ENCODE measurements around the gene PAX5. TPM values are rescaled to one million over a fixed set of nuclear protein-coding genes. Genes with fewer than 3 reads are reported as not detected.

The PAX5 gene
- polyA plus RNA-seq, 2 of the 4 experiments (the other 2 are of a cell fraction) = not detected

DNA sequence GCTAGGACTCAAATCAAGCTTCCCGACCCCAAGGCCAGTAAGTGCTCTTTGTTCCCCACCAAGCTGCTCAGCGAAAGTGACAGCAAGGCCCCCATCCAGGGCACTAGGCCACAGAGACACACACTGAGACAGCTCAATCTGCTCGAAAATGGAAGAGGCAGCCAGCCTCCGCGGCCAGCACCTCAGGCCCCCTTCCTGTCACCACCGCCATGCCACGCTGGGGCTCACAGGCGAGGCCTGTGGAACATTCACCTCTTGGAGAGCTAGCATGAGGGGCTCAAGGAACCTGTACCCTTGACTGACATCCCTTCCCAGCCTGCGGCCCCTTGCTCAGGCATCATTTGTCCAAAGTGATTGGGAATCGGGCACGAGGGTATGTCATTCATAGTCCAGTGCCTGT lies 71.4 kb downstream of the PAX5 start:
- WGBS (ENCODE audit: missing lambda C conversion rate) = 88% methylated on average over 10 of the region's 11 CpGs
- no peaks in the 10 kb centered on the region for H3K9me3 ChIP-seq
- FAIRE-seq (no peak), ATAC-seq (no peak), DNase-seq (ENCODE audit: low read depth in 1 of 2, low spot score in 1 of 2) (no peak)
- TF ChIP-seq ESRRA (IDR thresholded peaks at IDR 0.05; ENCODE audit: borderline replicate concordance, low read length) (no peak), RAD21 (conservative IDR thresholded peaks at IDR 0.05 in 1 of 2, IDR thresholded peaks at IDR 0.05 in 1 of 2) (no peak), HOXA7 (CRISPR knock-in tag; IDR thresholded peaks at IDR 0.05) (no peak)
- TF ChIP-seq, protein P1, sequence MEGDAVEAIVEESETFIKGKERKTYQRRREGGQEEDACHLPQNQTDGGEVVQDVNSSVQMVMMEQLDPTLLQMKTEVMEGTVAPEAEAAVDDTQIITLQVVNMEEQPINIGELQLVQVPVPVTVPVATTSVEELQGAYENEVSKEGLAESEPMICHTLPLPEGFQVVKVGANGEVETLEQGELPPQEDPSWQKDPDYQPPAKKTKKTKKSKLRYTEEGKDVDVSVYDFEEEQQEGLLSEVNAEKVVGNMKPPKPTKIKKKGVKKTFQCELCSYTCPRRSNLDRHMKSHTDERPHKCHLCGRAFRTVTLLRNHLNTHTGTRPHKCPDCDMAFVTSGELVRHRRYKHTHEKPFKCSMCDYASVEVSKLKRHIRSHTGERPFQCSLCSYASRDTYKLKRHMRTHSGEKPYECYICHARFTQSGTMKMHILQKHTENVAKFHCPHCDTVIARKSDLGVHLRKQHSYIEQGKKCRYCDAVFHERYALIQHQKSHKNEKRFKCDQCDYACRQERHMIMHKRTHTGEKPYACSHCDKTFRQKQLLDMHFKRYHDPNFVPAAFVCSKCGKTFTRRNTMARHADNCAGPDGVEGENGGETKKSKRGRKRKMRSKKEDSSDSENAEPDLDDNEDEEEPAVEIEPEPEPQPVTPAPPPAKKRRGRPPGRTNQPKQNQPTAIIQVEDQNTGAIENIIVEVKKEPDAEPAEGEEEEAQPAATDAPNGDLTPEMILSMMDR (IDR thresholded peaks at IDR 0.05) = no peak
- POLR2A ChIA-PET = interaction anchor here (1.0 kb wide), 1 partner anchor 25 kb away, joined by 3 read pairs; no protein-coding TSS in a partner anchor
- H3K4me1 ChIP-seq = no peaks in the 10 kb centered on the region
- no peak overlapping the region for H3K27ac ChIP-seq
- no peak overlapping the region for H3K4me2 ChIP-seq
- H3K4me3 ChIP-seq = no peak overlapping the region
- CTCF ChIA-PET = interaction anchor here (1.5 to 2.7 kb wide), 5 partner anchors 11 to 449 kb away, joined by 3 to 17 read pairs (median 7); no protein-coding TSS in a partner anchor

DNA sequence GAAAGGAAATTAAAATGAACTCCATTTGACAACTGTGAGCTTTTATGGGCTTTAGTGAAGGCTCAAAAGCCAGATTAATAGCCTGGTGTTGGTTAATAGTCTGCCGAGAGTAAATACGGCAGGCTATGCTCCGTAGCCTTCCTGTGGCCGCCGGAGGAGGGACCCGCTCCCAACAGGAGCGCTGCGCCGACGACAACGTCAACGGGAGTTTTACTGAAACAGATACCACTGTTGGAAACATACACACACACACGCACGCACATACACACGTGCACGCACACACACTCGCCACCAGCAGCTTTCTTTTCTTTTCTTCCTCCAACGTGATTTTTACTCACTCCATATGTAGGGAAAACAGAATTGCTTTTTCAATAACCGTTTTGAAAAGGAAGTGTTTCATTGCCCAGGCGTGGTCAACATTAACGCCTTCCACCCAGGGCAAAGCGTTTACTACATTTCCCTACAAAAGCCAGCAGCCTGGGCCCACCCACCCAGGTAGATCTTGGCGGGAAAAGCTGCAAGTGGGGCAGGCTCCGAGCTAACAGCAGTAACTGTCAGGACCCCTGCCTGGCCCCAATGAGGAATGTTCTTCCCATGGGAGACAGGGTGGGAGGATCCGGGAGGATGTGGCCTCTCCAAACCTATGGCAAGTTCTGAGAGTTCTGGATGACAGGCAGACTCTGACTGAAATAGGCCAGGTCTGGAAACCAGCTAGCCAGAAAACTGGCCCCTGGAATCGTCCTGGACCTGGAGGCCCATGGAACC lies 72.3 kb downstream of the PAX5 start:
- Histone ChIP-seq H3K4me1 (no peaks in the 10 kb centered on the region), H3K27ac (no peak overlapping the region), H3K4me3 (no peak overlapping the region), H3K4me2 (no peak overlapping the region), H3K9me3 (no peaks in the 10 kb centered on the region)
- ATAC-seq (no peak), DNase-seq (ENCODE audit: low read depth in 1 of 2, low spot score in 1 of 2) (no peak), FAIRE-seq (no peak)
- no peak for TF ChIP-seq CEBPB (IDR thresholded peaks at IDR 0.05)
- TF ChIP-seq TP53 (CRISPR knock-in tag; IDR thresholded peaks at IDR 0.05) = no peak
- TF ChIP-seq EHMT2 (IDR thresholded peaks at IDR 0.05; ENCODE audit: low read depth) = no peak
- TF ChIP-seq PHF8 (IDR thresholded peaks at IDR 0.05; ENCODE audit: borderline replicate concordance, low read depth) = no peak
- TF ChIP-seq RAD21 (conservative IDR thresholded peaks at IDR 0.05 in 1 of 2, IDR thresholded peaks at IDR 0.05 in 1 of 2) = no peak
- no peak for TF ChIP-seq TFCP2L1 (CRISPR knock-in tag; IDR thresholded peaks at IDR 0.05)
- TF ChIP-seq HEYL (CRISPR knock-in tag; IDR thresholded peaks at IDR 0.05) = no peak
- TF ChIP-seq, protein P2, sequence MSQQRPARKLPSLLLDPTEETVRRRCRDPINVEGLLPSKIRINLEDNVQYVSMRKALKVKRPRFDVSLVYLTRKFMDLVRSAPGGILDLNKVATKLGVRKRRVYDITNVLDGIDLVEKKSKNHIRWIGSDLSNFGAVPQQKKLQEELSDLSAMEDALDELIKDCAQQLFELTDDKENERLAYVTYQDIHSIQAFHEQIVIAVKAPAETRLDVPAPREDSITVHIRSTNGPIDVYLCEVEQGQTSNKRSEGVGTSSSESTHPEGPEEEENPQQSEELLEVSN (IDR thresholded peaks at IDR 0.05; ENCODE audit: borderline replicate concordance, low read depth) = no peak
- TF ChIP-seq FOSL2 (IDR thresholded peaks at IDR 0.05) = no peak
- TF ChIP-seq FOSL2 (CRISPR knock-in tag; IDR thresholded peaks at IDR 0.05) = no peak
- TF ChIP-seq NFE2L2 (conservative IDR thresholded peaks at IDR 0.05; ENCODE audit: low read length) = no peak
- no peak for TF ChIP-seq CHD2 (IDR thresholded peaks at IDR 0.05; ENCODE audit: low read length, partially characterized antibody)
- no peak for TF ChIP-seq JUN (IDR thresholded peaks at IDR 0.05)
- no peak for TF ChIP-seq EHF (CRISPR knock-in tag; IDR thresholded peaks at IDR 0.05)
- TF ChIP-seq CBX8 (IDR thresholded peaks at IDR 0.05) = no peak
- no peak for TF ChIP-seq BHLHE40 (IDR thresholded peaks at IDR 0.05; ENCODE audit: low read depth, low read length)
- TF ChIP-seq, protein P3, sequence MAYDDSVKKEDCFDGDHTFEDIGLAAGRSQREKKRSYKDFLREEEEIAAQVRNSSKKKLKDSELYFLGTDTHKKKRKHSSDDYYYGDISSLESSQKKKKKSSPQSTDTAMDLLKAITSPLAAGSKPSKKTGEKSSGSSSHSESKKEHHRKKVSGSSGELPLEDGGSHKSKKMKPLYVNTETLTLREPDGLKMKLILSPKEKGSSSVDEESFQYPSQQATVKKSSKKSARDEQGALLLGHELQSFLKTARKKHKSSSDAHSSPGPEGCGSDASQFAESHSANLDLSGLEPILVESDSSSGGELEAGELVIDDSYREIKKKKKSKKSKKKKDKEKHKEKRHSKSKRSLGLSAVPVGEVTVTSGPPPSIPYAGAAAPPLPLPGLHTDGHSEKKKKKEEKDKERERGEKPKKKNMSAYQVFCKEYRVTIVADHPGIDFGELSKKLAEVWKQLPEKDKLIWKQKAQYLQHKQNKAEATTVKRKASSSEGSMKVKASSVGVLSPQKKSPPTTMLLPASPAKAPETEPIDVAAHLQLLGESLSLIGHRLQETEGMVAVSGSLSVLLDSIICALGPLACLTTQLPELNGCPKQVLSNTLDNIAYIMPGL (CRISPR knock-in tag; IDR thresholded peaks at IDR 0.05; ENCODE audit: borderline replicate concordance) = no peak
- no peak for TF ChIP-seq HDAC2 (IDR thresholded peaks at IDR 0.05)
- no peak for TF ChIP-seq FOXS1 (CRISPR knock-in tag; IDR thresholded peaks at IDR 0.05)
- POLR2A ChIA-PET = no interaction called here
- CTCF ChIA-PET = interaction anchor here (0.6 to 2.7 kb wide), 9 partner anchors 12 to 450 kb away, joined by 3 to 17 read pairs (median 3); no protein-coding TSS in a partner anchor
- WGBS (ENCODE audit: missing lambda C conversion rate) = 84% methylated on average over 26 of the region's 26 CpGs

All from A549 (cell line).